Measurements from ENCODE around the gene RHBDF1. TPM values are rescaled to one million over a fixed set of nuclear protein-coding genes. Genes with fewer than 3 reads are reported as not detected.
A peak's percentile ranks its signal among the peaks of the same experiment; 100 is the strongest.

The RHBDF1 gene
- total and polyA plus RNA-seq, 10 of the 15 experiments (the other 5 are each of a cell fraction or from before 2014, with no cell fraction given): 0.04 to 0.85 (median 0.36) TPM; not detected in 3

DNA sequence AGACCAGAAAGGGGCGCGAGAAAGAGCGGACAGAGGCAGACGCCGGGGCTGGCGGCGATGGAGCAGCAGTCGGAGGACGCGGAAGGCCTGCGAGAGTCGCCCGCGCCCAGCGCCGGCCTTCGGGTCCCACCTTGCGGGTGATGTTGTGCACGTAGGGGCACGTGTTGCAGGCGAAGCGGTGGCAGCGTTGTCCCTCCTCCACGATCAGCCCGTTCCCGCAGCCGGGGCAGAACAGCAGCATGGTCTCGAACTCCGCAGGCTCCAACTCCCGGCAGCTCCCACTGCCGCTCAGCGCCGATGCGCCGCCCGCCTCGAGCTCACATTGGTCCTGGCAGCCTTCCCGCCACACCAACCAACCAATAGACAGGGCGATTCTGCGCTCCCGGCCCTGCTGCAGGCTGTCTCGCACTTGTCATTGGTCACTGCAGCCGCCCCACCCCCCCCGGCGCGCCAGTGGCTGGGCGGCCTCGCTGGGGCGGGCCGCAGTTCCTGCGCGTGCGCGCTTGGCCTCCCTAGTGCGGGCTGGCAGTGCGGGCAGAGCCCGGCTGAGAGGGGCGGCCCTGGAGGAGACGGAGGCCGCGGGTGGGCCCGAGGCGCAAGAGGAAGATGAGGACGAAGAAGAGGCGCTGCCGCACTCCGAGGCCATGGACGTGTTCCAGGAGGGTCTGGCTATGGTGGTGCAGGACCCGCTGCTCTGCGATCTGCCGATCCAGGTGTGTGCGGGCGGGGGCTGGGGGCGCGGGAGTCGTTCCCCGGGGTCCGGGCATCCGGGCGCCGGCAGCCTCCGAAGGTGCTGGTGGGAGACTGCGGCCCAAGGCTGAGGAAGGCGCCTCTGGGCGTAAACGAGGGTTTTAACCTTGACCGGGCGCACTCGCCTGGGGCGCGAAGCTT is 18.8 kb downstream of the RHBDF1 start, which contains the start of the genes POLR3K and SNRNP25 (continued):
- TF ChIP-seq BCL11A (IDR thresholded peaks at IDR 0.05; ENCODE audit: low read depth, low read length): no peak
- TF ChIP-seq SMAD1 (IDR thresholded peaks at IDR 0.05; ENCODE audit: low read depth, partially characterized antibody): no peak
- no peak for TF ChIP-seq NR2C1 (IDR thresholded peaks at IDR 0.05)
- no peak for TF ChIP-seq WRNIP1 (IDR thresholded peaks at IDR 0.05; ENCODE audit: borderline replicate concordance, low read depth, low read length)
- peak; percentile 95 for TF ChIP-seq POLR2A (IDR thresholded peaks at IDR 0.05; ENCODE audit: low read depth, low read length)
- TF ChIP-seq NRF1 (conservative IDR thresholded peaks at IDR 0.05; ENCODE audit: low read depth, low read length): peak; percentile 55
- TF ChIP-seq CREB1 (IDR thresholded peaks at IDR 0.05; ENCODE audit: low read depth): peak; percentile 70
- TF ChIP-seq, protein P1, sequence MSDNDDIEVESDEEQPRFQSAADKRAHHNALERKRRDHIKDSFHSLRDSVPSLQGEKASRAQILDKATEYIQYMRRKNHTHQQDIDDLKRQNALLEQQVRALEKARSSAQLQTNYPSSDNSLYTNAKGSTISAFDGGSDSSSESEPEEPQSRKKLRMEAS (IDR thresholded peaks at IDR 0.05; ENCODE audit: low read depth, low read length): peak; percentile 26; the same call in 1 of the 2 replicates
- TF ChIP-seq ZNF274 (IDR thresholded peaks at IDR 0.05; ENCODE audit: insufficient read depth, insufficient read length): no peak
- TF ChIP-seq NFYA (IDR thresholded peaks at IDR 0.05; ENCODE audit: borderline replicate concordance, low read depth, low read length): peak; percentile 56
- no peak for TF ChIP-seq BRCA1 (IDR thresholded peaks at IDR 0.05; ENCODE audit: low read depth, low read length)

- ChIA-PET RAD21 (ENCODE audit: unreplicated experiment) (no interaction called here), SMC1A (ENCODE audit: uncharacterized antibody, unreplicated experiment) (no interaction called here), POLR2A (interaction anchor here (0.7 kb wide), 1 partner anchor 177 kb away, joined by 3 read pairs; no protein-coding TSS in a partner anchor), CTCF (interaction anchor here (1.0 kb wide), 1 partner anchor 12 kb away, joined by 3 read pairs; no protein-coding TSS in a partner anchor)
- in situ Hi-C loops (cut with MboI) (no loop called here), intact Hi-C loops (cut with micrococcal nuclease; ENCODE audit: unreplicated experiment) (no loop called here)
- WGBS (ENCODE audit: insufficient coverage, insufficient replicate concordance, low lambda C conversion rate, missing lambda C conversion rate): 88% methylated on average over 15 of the region's 15 CpGs
- peak overlapping the region; percentile 54; the same call in 1 of the 2 replicates for H3K4me3 ChIP-seq
- TSS peak; percentile 79 for BruUV-seq (replicated peaks)
- H3K4me1 ChIP-seq (ENCODE audit: control insufficient read depth, insufficient read depth, low read length): no peaks in the 10 kb centered on the region
- peak overlapping the region; percentile 67 for H3K4me2 ChIP-seq (ENCODE audit: control insufficient read depth, insufficient read depth)
- no peak overlapping the region for H2AFZ ChIP-seq (ENCODE audit: control insufficient read depth, low read depth, low read length)
- peaks cover 48% of the 10 kb centered on the region for H3K79me2 ChIP-seq (ENCODE audit: control insufficient read depth, insufficient read depth, low read length)
- H4K20me1 ChIP-seq (ENCODE audit: control insufficient read depth, insufficient read depth): no peaks in the 10 kb centered on the region
- FAIRE-seq (no peak), ATAC-seq (no peak), DNase-seq (ENCODE audit: low read depth, low spot score) (no peak)
- no peak overlapping the region for H3K27ac ChIP-seq (ENCODE audit: control insufficient read depth, insufficient read depth)
- no peaks in the 10 kb centered on the region; the same call in 2 of the 3 replicates for H3K9me3 ChIP-seq (replicated peaks; ENCODE audit: control insufficient read depth, insufficient read depth, low read length)
- H3K36me3 ChIP-seq (ENCODE audit: control insufficient read depth in 2 of 2, insufficient read depth in 2 of 2, low read length in 1 of 2): peaks cover 4 to 5% of the 10 kb centered on the region in 2 experiments
- H3K27me3 ChIP-seq (replicated peaks in 1 of 2; ENCODE audit: control insufficient read depth in 2 of 2, insufficient read depth in 2 of 2, low read length in 1 of 2): no peaks in the 10 kb centered on the region
- no peak overlapping the region for H3K9ac ChIP-seq (ENCODE audit: control insufficient read depth, insufficient read depth, low read length)
- TF ChIP-seq MEF2A (IDR thresholded peaks at IDR 0.05; ENCODE audit: insufficient read depth, low read depth, low read length): 0 out of 2 replicates have a peak, but pooled peaks have one; percentile 33
- no peak for TF ChIP-seq SIX5 (IDR thresholded peaks at IDR 0.05; ENCODE audit: low read depth, low read length, severe bottlenecking)
- no peak for TF ChIP-seq ZBTB4 (CRISPR knock-in tag; IDR thresholded peaks at IDR 0.05)
- TF ChIP-seq TAF1 (IDR thresholded peaks at IDR 0.05; ENCODE audit: borderline replicate concordance, low read depth, low read length): no peak
These were observed 21.5 kb downstream of the RHBDF1 start for GRCh38 chr16:50769-51591.
